ENCODE measurements around the gene MAGI1.

DNA sequence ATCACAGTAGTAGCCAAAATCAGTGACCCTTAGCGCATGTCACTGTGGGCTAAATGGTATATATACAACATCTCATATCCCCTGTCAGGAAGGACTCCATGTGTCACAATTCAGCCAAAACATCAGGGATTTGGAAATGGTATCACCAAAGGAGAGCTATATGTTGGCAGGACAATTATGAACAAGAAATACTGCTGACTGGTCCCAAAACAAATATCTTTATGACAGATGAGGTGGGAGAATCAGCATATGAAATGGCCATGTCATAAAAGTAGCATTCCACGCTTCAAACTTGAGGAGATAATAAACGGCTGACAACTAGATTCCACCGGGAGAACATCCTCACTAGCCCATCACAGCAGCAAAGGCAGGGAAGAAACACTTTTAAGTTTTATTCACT, 158.4 kb downstream of the MAGI1 start:
- TF ChIP-seq, protein P1, sequence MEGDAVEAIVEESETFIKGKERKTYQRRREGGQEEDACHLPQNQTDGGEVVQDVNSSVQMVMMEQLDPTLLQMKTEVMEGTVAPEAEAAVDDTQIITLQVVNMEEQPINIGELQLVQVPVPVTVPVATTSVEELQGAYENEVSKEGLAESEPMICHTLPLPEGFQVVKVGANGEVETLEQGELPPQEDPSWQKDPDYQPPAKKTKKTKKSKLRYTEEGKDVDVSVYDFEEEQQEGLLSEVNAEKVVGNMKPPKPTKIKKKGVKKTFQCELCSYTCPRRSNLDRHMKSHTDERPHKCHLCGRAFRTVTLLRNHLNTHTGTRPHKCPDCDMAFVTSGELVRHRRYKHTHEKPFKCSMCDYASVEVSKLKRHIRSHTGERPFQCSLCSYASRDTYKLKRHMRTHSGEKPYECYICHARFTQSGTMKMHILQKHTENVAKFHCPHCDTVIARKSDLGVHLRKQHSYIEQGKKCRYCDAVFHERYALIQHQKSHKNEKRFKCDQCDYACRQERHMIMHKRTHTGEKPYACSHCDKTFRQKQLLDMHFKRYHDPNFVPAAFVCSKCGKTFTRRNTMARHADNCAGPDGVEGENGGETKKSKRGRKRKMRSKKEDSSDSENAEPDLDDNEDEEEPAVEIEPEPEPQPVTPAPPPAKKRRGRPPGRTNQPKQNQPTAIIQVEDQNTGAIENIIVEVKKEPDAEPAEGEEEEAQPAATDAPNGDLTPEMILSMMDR (IDR thresholded peaks at IDR 0.05), result no peak
- TF ChIP-seq POLR2A (IDR thresholded peaks at IDR 0.05), result no peak

Measured in lower leg skin (tissue), 3 donors.